A549 (cell line): ENCODE measurements around the gene CCDC88B. TPM values are rescaled to one million over a fixed set of nuclear protein-coding genes. Genes with fewer than 3 reads are reported as not detected.
A peak's percentile ranks its signal among the peaks of the same experiment; 100 is the strongest.

ENCODE experiments used
- ATAC-seq, 2 experiments: fragments of 200-7000 bp in 1 of 2; fragments of >200 bp in 1 of 2; cut with Nextera tagmentation in 1 of 2; cut with Tn5 transposase in 1 of 2; 3 replicates each; pipeline versions ENCODE4 v1.8.0 to v1.9.1; 2018 to 2020; ENCODE audit warnings: mild to moderate bottlenecking in 1 of 2, moderate library complexity in 1 of 2
- CTCF ChIA-PET: fragments of 300-600 bp; sonication (Branson Sonifier 250); formaldehyde crosslinking; extraction: SDS; loops from one replicate; lab custom pipeline; 2021; ENCODE audit warnings: antibody characterized with exemption, inconsistent platforms; lab: Yijun Ruan, JAX
- POLR2A ChIA-PET: fragments of 350-600 bp; formaldehyde crosslinking; extraction: SDS; loops from one replicate; lab custom pipeline; 2021; ENCODE audit warnings: antibody characterized with exemption, inconsistent platforms; lab: Yijun Ruan, JAX
- DNase-seq, 2 experiments: peaks; one replicate each; pipeline versions ENCODE4 v3.0.0 to v3.0.0-alpha.2; 2011 to 2016; ENCODE audit warnings: low read depth in 1 of 2, low spot score in 1 of 2
- FAIRE-seq: peaks from 2 replicates; lab custom pipeline; 2011; peaks lifted over from hg19 to GRCh38; lab: Jason Lieb, UNC
- H3K27ac ChIP-seq, 2 experiments: fragments of >200 bp; sonication (Bioruptor Twin); formaldehyde crosslinking; 3 replicates each; pipeline ENCODE4 v1.5.1; 2016 to 2017
- H3K4me1 ChIP-seq: fragments of >200 bp; sonication (Bioruptor Twin); formaldehyde crosslinking; 3 replicates; pipeline ENCODE4 v1.6.1; 2016
- H3K4me2 ChIP-seq: fragments of >200 bp; sonication (Bioruptor Twin); formaldehyde crosslinking; 3 replicates; pipeline ENCODE4 v1.6.1; 2016
- H3K4me3 ChIP-seq: fragments of >200 bp; sonication (Bioruptor Twin); formaldehyde crosslinking; 3 replicates; pipeline ENCODE4 v1.5.1; 2016
- H3K9me3 ChIP-seq: fragments of >200 bp; sonication (Bioruptor Twin); formaldehyde crosslinking; 3 replicates; pipeline ENCODE4 v1.6.1; 2016
- BHLHE40 ChIP-seq: IDR thresholded peaks from 2 replicates; pipeline ENCODE4 v1.6.1; 2012; ENCODE audit warnings: low read depth, low read length, inconsistent platforms
- CBX2 ChIP-seq: fragments of 200-600 bp; sonication (generic); IDR thresholded peaks from 2 replicates; pipeline ENCODE4 v1.6.1; 2016; ENCODE audit warnings: low read depth, mild to moderate bottlenecking, borderline replicate concordance
- CHD2 ChIP-seq: fragments of 150-350 bp; IDR thresholded peaks from 2 replicates; pipeline ENCODE4 v1.6.1; 2014; ENCODE audit warnings: low read length; ENCODE audit not compliant: partially characterized antibody
- ESRRA ChIP-seq: fragments of 150-350 bp; IDR thresholded peaks from 2 replicates; pipeline ENCODE4 v1.6.1; 2014; ENCODE audit warnings: mild to moderate bottlenecking, low read length, borderline replicate concordance
- HDAC2 ChIP-seq: fragments of 200-600 bp; sonication (generic); IDR thresholded peaks from 2 replicates; pipeline ENCODE4 v1.6.1; 2016
- HEYL ChIP-seq: fragments of 250-450 bp; sonication (Bioruptor Pico); IDR thresholded peaks from 2 replicates; pipeline ENCODE4 v1.8.0; 2021; ENCODE audit warnings: mild to moderate bottlenecking, moderate library complexity
- HOXB5 ChIP-seq: fragments of 250-450 bp; sonication (Bioruptor Pico); IDR thresholded peaks from 2 replicates; pipeline ENCODE4 v1.5.0; 2020; ENCODE audit warnings: mild to moderate bottlenecking, moderate library complexity
- JUN ChIP-seq, 2 experiments: fragments of >200 bp; sonication (Bioruptor Twin); formaldehyde crosslinking; IDR thresholded peaks; 2 replicates in 1 of 2; 3 replicates in 1 of 2; pipeline ENCODE4 v1.6.1; 2016 to 2017
- KDM1A ChIP-seq: fragments of 200-600 bp; sonication (generic); IDR thresholded peaks from 2 replicates; pipeline ENCODE4 v1.6.1; 2016; ENCODE audit warnings: low read depth, mild to moderate bottlenecking
- MAZ ChIP-seq: fragments of 150-350 bp; IDR thresholded peaks from 2 replicates; pipeline ENCODE4 v1.6.1; 2014; ENCODE audit warnings: antibody characterized with exemption, low read depth, low read length, borderline replicate concordance
- POLR2A ChIP-seq: IDR thresholded peaks from 2 replicates; pipeline ENCODE4 v1.6.1; 2012; ENCODE audit warnings: mild to moderate bottlenecking, low read length
- RAD21 ChIP-seq, 2 experiments: fragments of >200 bp in 1 of 2; sonication (Bioruptor Twin) in 1 of 2; formaldehyde crosslinking in 1 of 2; IDR thresholded peaks in 1 of 2; conservative IDR thresholded peaks in 1 of 2; 2 replicates in 1 of 2; 3 replicates in 1 of 2; pipeline ENCODE4 v1.6.1; 2012 to 2018; ENCODE audit warnings: inconsistent platforms in 1 of 2
- RCOR1 ChIP-seq: fragments of 150-350 bp; IDR thresholded peaks from 2 replicates; pipeline ENCODE4 v1.6.1; 2014; ENCODE audit warnings: antibody characterized with exemption, low read length, low read depth
- REST ChIP-seq: fragments of 200-600 bp; sonication (generic); IDR thresholded peaks from 2 replicates; pipeline ENCODE4 v1.6.1; 2016; ENCODE audit warnings: antibody characterized with exemption, mild to moderate bottlenecking, moderate library complexity
- SMC3 ChIP-seq: fragments of >200 bp; sonication (Bioruptor Twin); formaldehyde crosslinking; IDR thresholded peaks from 3 replicates; pipeline ENCODE4 v1.6.1; 2018; ENCODE audit warnings: inconsistent platforms
- SREBF2 ChIP-seq: fragments of 450-650 bp; IDR thresholded peaks from 2 replicates; pipeline ENCODE4 v1.6.1; 2014; ENCODE audit warnings: mild to moderate bottlenecking, moderate library complexity
- ZFP36 ChIP-seq: fragments of 450-650 bp; IDR thresholded peaks from 2 replicates; pipeline ENCODE4 v1.6.1; 2014; ENCODE audit warnings: borderline replicate concordance; ENCODE audit not compliant: partially characterized antibody
- ZNF302 ChIP-seq: fragments of 250-450 bp; sonication (Bioruptor Pico); IDR thresholded peaks from 2 replicates; pipeline ENCODE4 v1.9.0; 2021; ENCODE audit warnings: inconsistent platforms, mild to moderate bottlenecking, moderate library complexity
- WGBS: methylation state at CpG from one replicate; pipeline ENCODE4 v1.1.6; 2017; ENCODE audit errors: missing lambda C conversion rate; 5-methylcytosine and 5-hydroxymethylcytosine counted together
- polyA plus RNA-seq, 4 experiments: library from polyadenylated mRNA; depleted of rRNA in 3 of 4; stranded (reverse); fragments of >200 nt; fragmentation: RNase III in 1 of 4; extraction: RNeasy Plus Mini Kit Qiagen cat#74134 plus additional on column Dnase treatment in 1 of 4; gene quantifications; 2 replicates in 3 of 4; 3 replicates in 1 of 4; pipeline ENCODE4 v1.2.3, GENCODE V29; 2011 to 2017
- TF ChIP-seq, protein P1 (sequence below): fragments of >200 bp; sonication (Bioruptor Twin); formaldehyde crosslinking; IDR thresholded peaks from 2 replicates; pipeline ENCODE4 v1.6.1; 2016
- TF ChIP-seq, protein P2 (sequence below): fragments of 450-650 bp; IDR thresholded peaks from 2 replicates; pipeline ENCODE4 v1.6.1; 2014; ENCODE audit warnings: antibody characterized with exemption

Gene CCDC88B
- polyA plus RNA-seq, 2 of the 4 experiments (the other 2 are of a cell fraction) = 4.8 to 8.8 TPM

GRCh38 chr11:64334764-64335735 is 5.0 kb upstream of the CCDC88B start (continued):
- no peak for TF ChIP-seq ESRRA
- no peak for TF ChIP-seq HEYL
- no peak for TF ChIP-seq POLR2A
- TF ChIP-seq JUN (IDR thresholded peaks at IDR 0.05) = peak; percentile 44 to 65; a peak in 2 of 5 replicates
- peak; percentile 21 for TF ChIP-seq CHD2
- TF ChIP-seq, protein P1, sequence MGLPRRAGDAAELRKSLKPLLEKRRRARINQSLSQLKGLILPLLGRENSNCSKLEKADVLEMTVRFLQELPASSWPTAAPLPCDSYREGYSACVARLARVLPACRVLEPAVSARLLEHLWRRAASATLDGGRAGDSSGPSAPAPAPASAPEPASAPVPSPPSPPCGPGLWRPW = 0 out of 2 replicates have a peak, but pooled peaks have one; percentile 56
- 0 out of 2 replicates have a peak, but pooled peaks have one; percentile 53 for TF ChIP-seq MAZ
- TF ChIP-seq RAD21 (conservative IDR thresholded peaks at IDR 0.05 in 1 of 2, IDR thresholded peaks at IDR 0.05 in 1 of 2) = no peak; a peak in 2 of 5 replicates
- no peak for TF ChIP-seq RCOR1
- 0 out of 2 replicates have a peak, but pooled peaks have one; percentile 31 for TF ChIP-seq BHLHE40
- TF ChIP-seq HOXB5 = 0 out of 2 replicates have a peak, but pooled peaks have one; percentile 54
- no peak for TF ChIP-seq SREBF2
- TF ChIP-seq, all 56 proteins: peak for 18

DNA sequence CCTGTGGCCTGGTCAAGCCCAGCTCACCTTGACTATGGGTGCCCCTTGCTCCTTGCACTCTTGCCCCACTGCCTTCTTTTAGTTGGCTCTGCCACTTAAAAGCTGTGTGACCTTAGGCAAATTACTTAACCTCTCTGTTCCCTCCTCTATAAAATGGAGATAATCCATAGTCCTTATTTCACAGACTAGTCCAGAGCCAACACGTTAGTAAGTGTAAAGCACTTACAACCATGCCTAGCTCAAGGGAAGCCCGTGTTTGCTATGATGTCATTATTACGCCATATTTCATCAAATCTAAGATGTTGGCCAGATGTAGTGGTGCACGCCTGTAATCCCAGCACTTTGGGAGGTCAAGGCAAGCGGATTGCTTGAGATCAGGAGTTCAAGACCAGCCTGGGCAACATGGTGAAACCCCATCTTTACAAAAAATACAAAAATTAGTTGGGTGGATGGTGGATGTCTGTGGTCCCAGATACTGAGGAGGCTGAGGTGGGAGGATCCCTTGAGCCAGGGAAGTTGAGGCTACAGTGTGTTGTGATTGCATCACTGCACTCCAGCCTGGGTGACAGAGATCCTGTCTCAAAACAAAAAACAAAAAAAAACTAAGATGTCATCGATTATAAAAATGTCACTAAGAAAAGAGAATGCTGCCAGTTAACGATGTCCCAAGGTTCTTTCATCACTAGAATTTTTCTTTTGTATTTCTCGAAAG is 2.3 kb upstream of the CCDC88B start:
- FAIRE-seq = no peak
- H3K4me2 ChIP-seq = no peak overlapping the region
- DNase-seq = no peak
- peaks cover 23% of the 10 kb centered on the region for H3K4me1 ChIP-seq
- ChIA-PET CTCF (interaction anchor here (0.9 to 33.9 kb wide), 4 partner anchors 9 to 405 kb away, joined by 3 to 996 read pairs (median 152); partner anchors contain the start of genes CATSPERZ, ESRRA, PRDX5 and TRMT112), POLR2A (interaction anchor here (1.9 kb wide), 1 partner anchor 20 kb away, joined by 13 read pairs; the partner anchor contains the start of gene PRDX5)
- H3K4me3 ChIP-seq = no peak overlapping the region
- no peaks in the 10 kb centered on the region for H3K9me3 ChIP-seq
- TF ChIP-seq CHD2 (no peak), SREBF2 (no peak), KDM1A (peak; percentile 87), ZFP36 (peak; percentile 80), SMC3 (no peak), ZNF302 (no peak), HDAC2 (peak; percentile 68; the same call in 1 of the 2 replicates), REST (no peak), CBX2 (no peak)
- TF ChIP-seq, protein P2, sequence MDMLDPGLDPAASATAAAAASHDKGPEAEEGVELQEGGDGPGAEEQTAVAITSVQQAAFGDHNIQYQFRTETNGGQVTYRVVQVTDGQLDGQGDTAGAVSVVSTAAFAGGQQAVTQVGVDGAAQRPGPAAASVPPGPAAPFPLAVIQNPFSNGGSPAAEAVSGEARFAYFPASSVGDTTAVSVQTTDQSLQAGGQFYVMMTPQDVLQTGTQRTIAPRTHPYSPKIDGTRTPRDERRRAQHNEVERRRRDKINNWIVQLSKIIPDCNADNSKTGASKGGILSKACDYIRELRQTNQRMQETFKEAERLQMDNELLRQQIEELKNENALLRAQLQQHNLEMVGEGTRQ = no peak
- ATAC-seq = no peak
- peak overlapping the region in 1 of 2 experiments; percentile 32; a peak in 2 of 6 replicates for H3K27ac ChIP-seq
- 73% methylated on average over 8 of the region's 8 CpGs for WGBS
